ENCODE measurements around the gene CA5A.
"Not testable (repeated sequence)": the region's sequence is repeated elsewhere in the genome, so short reads cannot be mapped to it uniquely, and the experiment has no call there.

DNA sequence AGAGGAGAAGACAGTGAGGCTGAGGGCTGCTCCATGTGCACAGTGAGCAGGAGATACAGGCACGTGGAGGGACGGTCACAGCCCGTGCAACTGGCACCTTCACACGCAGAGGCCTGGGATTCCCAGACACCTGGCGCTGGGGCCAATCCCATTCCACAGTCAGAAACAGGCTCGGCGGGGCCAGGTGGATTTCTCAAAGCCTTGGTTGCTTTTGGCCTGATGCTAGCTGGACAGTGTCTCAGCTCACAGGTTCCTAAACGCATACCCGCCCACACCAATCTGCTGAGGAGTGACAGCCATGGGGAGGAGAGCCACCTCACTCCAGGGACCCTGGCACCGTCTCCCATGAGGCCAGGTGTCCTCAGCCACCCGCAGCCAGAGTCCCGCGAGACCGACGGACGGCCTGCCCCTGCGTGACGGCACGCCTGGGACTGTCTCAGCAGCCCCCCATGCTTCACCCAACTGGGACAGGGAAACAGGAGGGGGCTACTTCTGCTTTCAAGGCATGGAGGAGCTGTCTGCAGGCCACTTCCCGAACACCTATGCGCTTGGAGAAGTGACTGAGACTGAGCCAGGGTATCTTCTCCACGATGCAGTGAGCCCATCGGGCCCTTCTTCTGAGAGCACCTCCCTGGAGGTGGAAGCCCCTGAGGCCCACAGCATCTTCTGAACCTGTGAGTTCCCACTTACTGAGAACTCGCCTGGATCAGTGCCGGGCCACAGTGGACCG lies 73.6 kb downstream of the CA5A start:
- not testable (repeated sequence) for TF ChIP-seq EZH2 (IDR thresholded peaks at IDR 0.05; ENCODE audit: borderline replicate concordance, low read depth, low read length, severe bottlenecking)
- TF ChIP-seq, protein P1, sequence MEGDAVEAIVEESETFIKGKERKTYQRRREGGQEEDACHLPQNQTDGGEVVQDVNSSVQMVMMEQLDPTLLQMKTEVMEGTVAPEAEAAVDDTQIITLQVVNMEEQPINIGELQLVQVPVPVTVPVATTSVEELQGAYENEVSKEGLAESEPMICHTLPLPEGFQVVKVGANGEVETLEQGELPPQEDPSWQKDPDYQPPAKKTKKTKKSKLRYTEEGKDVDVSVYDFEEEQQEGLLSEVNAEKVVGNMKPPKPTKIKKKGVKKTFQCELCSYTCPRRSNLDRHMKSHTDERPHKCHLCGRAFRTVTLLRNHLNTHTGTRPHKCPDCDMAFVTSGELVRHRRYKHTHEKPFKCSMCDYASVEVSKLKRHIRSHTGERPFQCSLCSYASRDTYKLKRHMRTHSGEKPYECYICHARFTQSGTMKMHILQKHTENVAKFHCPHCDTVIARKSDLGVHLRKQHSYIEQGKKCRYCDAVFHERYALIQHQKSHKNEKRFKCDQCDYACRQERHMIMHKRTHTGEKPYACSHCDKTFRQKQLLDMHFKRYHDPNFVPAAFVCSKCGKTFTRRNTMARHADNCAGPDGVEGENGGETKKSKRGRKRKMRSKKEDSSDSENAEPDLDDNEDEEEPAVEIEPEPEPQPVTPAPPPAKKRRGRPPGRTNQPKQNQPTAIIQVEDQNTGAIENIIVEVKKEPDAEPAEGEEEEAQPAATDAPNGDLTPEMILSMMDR (IDR thresholded peaks at IDR 0.05; ENCODE audit: borderline replicate concordance, extremely low read depth, low read length, poor library complexity, severe bottlenecking) = not testable (repeated sequence)

Data from DND-41 (cell line).